ENCODE data around the gene ALK. TPM values are rescaled to one million over a fixed set of nuclear protein-coding genes. Genes with fewer than 3 reads are reported as not detected.

ALK gene
- total and polyA plus RNA-seq, 10 of the 15 experiments (the other 5 are each of a cell fraction or from before 2014, with no cell fraction given) = 0.11 TPM; not detected in 9

GRCh38 chr2:29370581-29371125 is 550.7 kb downstream of the ALK start:
- in situ Hi-C loops (cut with MboI) (no loop called here), intact Hi-C loops (cut with micrococcal nuclease; ENCODE audit: unreplicated experiment) (no loop called here)
- H3K4me3 ChIP-seq = no peak overlapping the region
- no peak overlapping the region for H3K27ac ChIP-seq (ENCODE audit: control insufficient read depth, insufficient read depth)
- ChIA-PET CTCF (interaction anchor here (1.2 kb wide), 1 partner anchor 13 kb away, joined by 4 read pairs; no protein-coding TSS in a partner anchor), SMC1A (ENCODE audit: uncharacterized antibody, unreplicated experiment) (interaction anchor here (0.7 kb wide), 1 partner anchor 15 kb away, joined by 3 read pairs; no protein-coding TSS in a partner anchor), POLR2A (no interaction called here), RAD21 (ENCODE audit: unreplicated experiment) (no interaction called here)
- H3K27me3 ChIP-seq (replicated peaks in 1 of 2; ENCODE audit: control insufficient read depth in 2 of 2, insufficient read depth in 2 of 2, low read length in 1 of 2) = peaks cover 0 to 6% of the 10 kb centered on the region in 2 experiments; a peak in 3 of 4 replicates
- 1% methylated on average over 5 of the region's 5 CpGs for WGBS (ENCODE audit: insufficient coverage, insufficient replicate concordance, low lambda C conversion rate, missing lambda C conversion rate)
- no peaks in the 10 kb centered on the region for H3K36me3 ChIP-seq (ENCODE audit: control insufficient read depth in 2 of 2, insufficient read depth in 2 of 2, low read length in 1 of 2)
- H3K4me2 ChIP-seq (ENCODE audit: control insufficient read depth, insufficient read depth) = no peak overlapping the region
- DNase-seq (ENCODE audit: low read depth, low spot score) = no peak
- FAIRE-seq = no peak
- no peak overlapping the region for H2AFZ ChIP-seq (ENCODE audit: control insufficient read depth, low read depth, low read length)
- no TSS peak for BruUV-seq (replicated peaks)
- H4K20me1 ChIP-seq (ENCODE audit: control insufficient read depth, insufficient read depth) = no peaks in the 10 kb centered on the region
- H3K9ac ChIP-seq (ENCODE audit: control insufficient read depth, insufficient read depth, low read length) = no peak overlapping the region
- ATAC-seq = no peak
- no peaks in the 10 kb centered on the region for H3K4me1 ChIP-seq (ENCODE audit: control insufficient read depth, insufficient read depth, low read length)
- TF ChIP-seq NR2C2 (IDR thresholded peaks at IDR 0.05; ENCODE audit: borderline replicate concordance, control insufficient read depth, insufficient read length, low read depth) (no peak), RELB (IDR thresholded peaks at IDR 0.05; ENCODE audit: low read depth) (no peak), MYC (IDR thresholded peaks at IDR 0.05; ENCODE audit: insufficient read depth, insufficient read length, insufficient replicate concordance, low read length, severe bottlenecking) (no peak), ZNF24 (IDR thresholded peaks at IDR 0.05) (no peak), PAX8 (IDR thresholded peaks at IDR 0.05) (no peak), NFYA (IDR thresholded peaks at IDR 0.05; ENCODE audit: borderline replicate concordance, low read depth, low read length) (no peak), RUNX3 (IDR thresholded peaks at IDR 0.05; ENCODE audit: low read length) (no peak), ELK1 (IDR thresholded peaks at IDR 0.05; ENCODE audit: low read depth, low read length) (no peak), IRF3 (IDR thresholded peaks at IDR 0.05) (no peak), CREB1 (IDR thresholded peaks at IDR 0.05; ENCODE audit: low read depth) (no peak), ASH2L (IDR thresholded peaks at IDR 0.05; ENCODE audit: borderline replicate concordance, low read depth) (no peak), KLF5 (IDR thresholded peaks at IDR 0.05; ENCODE audit: partially characterized antibody) (no peak), HDGF (IDR thresholded peaks at IDR 0.05) (no peak), MLLT1 (IDR thresholded peaks at IDR 0.05) (no peak), ZBTB33 (IDR thresholded peaks at IDR 0.05) (no peak), GABPA (IDR thresholded peaks at IDR 0.05; ENCODE audit: low read depth) (no peak)
- H3K79me2 ChIP-seq (ENCODE audit: control insufficient read depth, insufficient read depth, low read length) = no peaks in the 10 kb centered on the region
- no peaks in the 10 kb centered on the region for H3K9me3 ChIP-seq (replicated peaks; ENCODE audit: control insufficient read depth, insufficient read depth, low read length)

All from GM12878 (cell line).